Mononuclear cell (primary cell): ENCODE measurements around the gene CDR2L. TPM values are rescaled to one million over a fixed set of nuclear protein-coding genes. Genes with fewer than 3 reads are reported as not detected.

Source experiments
- H3K27me3 ChIP-seq: 2 replicates; pipeline ENCODE4 v1.6.0; 2011; ENCODE audit warnings: low read length, control low read depth; ENCODE audit not compliant: insufficient read depth
- H3K4me1 ChIP-seq: 2 replicates; pipeline ENCODE4 v1.5.1; 2011; ENCODE audit warnings: mild to moderate bottlenecking, low read length, control low read depth; ENCODE audit not compliant: insufficient read depth
- H3K4me3 ChIP-seq: 2 replicates; pipeline ENCODE4 v1.5.1; 2011; ENCODE audit warnings: mild to moderate bottlenecking, low read length, moderate library complexity
- H3K9me3 ChIP-seq: 2 replicates; pipeline ENCODE4 v1.5.1; 2011; ENCODE audit warnings: low read depth, mild to moderate bottlenecking, control low read depth, low read length
- total RNA-seq: library from RNA; depleted of rRNA; stranded (reverse); fragments of >200 nt; gene quantifications from one replicate; pipeline ENCODE4 v1.2.3, GENCODE V29; 2012

The CDR2L gene
- total RNA-seq, 1 donor, result 0.31 TPM

DNA sequence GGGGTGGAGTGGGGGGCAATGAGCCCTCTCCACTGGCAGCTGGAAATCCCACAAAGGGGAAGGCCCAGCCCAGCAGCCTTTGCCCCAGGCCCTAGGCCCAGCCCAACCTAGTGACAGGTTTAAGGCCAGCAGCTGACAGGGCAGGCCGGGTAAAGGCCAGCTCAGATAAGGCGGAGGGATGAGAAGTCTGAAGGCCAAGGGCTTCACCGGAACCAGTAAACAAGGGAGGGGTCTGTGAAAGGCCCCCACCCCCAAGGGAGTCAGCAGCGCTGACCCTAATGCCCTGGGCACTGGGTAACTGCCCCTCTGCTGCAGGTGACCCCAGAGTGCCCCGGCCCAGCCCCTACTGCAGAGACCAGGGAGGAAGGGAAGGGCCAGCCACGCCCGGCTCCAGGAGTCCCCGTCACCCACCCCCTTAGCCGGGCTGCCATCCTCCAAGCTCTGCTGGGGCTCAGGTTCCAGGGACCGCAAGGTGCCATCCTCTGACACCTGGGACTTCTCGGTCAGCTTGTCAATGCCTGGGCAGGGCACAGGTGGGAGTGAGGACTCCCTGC, 34.2 kb upstream of the CDR2L start:
- Histone ChIP-seq H3K27me3 (no peaks in the 10 kb centered on the region), H3K9me3 (no peaks in the 10 kb centered on the region), H3K4me1 (no peaks in the 10 kb centered on the region), H3K4me3 (no peak overlapping the region)

DNA sequence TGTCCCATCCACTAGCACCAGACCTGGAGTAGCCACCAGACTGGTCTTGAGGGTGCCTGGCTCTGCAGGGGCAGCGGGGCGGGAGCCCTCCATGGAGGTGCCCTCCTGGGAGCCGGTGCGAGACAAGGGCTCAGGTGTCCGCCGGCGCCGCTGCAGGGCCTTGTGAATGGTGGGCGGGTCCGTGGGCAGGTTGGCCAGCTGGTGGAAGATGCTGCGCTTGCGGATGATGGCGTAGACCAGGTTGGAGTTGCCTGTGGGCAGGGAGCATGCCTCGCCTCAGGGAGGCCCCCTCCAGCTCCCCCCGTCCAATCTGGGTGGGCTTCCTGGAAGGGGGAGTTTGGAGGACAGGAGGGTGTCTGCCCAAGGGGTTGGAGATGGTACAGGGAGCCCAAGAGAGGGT, 33.3 kb upstream of the CDR2L start:
- Histone ChIP-seq H3K4me1 (no peaks in the 10 kb centered on the region), H3K4me3 (no peak overlapping the region), H3K27me3 (no peaks in the 10 kb centered on the region), H3K9me3 (no peaks in the 10 kb centered on the region)

DNA sequence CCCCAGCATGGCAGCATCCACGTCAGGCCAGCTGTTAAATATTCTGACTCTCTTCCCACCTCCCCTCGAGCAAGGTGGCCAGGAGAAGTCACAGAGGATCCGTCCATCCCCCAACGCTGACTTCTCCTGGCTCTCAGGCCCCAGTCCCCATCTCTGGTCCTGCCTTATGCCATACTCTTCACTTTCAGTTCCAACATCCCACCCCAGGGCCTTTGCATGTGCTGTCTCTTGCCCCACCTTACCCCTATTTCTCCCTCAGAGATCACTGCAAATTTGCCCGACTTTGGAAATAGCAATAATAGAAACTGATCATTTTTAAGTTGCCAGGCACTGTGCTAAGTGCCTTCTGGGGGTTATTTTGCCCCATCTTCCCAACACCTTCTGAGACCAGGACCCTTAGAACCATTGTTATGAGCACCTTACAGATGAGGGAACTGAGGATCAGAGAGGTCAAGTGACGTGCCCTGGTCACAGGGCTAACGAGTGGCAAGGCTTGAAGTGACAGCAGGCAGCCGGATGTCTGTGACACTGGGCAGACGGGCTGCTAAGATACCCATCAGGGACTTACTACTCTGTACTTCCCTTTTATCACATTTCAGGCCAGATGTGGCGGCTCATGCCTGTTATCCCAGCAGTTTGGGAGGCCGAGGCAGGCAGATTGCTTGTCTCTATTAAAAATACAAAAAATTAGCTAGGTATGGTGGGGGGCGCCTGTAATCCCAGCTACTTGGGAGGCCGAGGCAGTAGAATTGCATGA, 32.6 kb upstream of the CDR2L start:
- no peaks in the 10 kb centered on the region for H3K4me1 ChIP-seq
- no peak overlapping the region for H3K4me3 ChIP-seq
- no peaks in the 10 kb centered on the region for H3K27me3 ChIP-seq
- no peaks in the 10 kb centered on the region for H3K9me3 ChIP-seq

DNA sequence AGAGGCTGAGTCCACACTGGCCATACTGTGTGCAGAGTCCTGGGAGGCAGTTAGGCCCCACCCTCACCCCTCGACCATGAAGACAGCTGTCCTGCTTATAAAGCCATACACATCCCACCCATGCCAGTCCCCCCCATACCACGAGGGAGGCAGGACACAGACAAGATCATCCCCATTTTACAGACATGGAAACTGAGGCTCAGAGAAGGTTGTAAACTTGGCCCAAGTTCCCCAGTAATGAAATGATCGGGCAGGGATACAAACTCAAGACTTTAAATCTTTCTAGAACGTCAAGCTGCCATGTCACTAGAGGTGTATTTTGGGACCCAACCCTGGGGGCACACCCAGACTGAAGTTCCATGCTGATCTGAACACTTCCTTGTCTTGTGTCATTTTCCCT, 31.3 kb upstream of the CDR2L start:
- H3K4me1 ChIP-seq, result no peaks in the 10 kb centered on the region
- H3K27me3 ChIP-seq, result no peaks in the 10 kb centered on the region
- H3K9me3 ChIP-seq, result no peaks in the 10 kb centered on the region
- H3K4me3 ChIP-seq, result no peak overlapping the region

DNA sequence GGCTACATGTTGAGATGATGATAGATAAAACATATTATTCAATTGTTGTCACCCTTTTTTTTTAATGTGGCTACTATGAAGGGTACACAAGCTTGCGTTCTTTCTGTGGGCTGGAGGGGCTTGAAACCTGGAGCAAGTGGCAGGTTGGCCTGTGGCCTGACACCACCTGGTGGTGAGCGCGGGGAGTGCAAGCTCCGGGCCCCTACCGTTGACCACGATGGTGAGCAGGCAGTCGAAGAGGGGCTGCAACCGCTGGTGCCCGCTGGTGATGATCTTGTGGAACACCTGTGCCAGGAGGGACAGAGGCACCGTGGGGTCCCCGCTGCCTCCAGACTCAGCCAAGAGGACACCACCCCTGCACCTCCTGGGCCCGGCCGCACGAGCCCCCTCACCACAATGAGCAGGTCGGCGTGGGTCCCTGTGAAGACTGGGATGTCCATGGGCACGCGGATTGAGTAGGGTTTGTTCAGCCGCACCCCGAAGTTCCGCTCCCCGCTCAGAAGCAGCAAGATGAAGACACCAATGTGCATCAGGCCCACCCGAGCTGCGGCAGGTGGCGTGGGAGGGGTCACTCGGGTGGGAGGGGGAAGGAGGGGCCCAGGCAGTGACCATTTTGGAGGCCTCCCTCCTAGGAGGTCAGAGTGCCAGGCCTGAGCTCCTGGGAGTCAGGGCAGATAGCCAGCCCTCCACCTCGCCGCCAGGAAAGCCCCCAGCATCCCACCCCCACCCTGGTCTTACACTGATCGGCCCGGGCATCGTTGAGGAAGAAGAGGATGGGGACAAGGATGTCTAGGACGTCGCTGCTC, 29.3 kb upstream of the CDR2L start:
- H3K4me3 ChIP-seq, result no peak overlapping the region
- no peaks in the 10 kb centered on the region for H3K4me1 ChIP-seq
- no peaks in the 10 kb centered on the region for H3K27me3 ChIP-seq
- no peaks in the 10 kb centered on the region for H3K9me3 ChIP-seq

DNA sequence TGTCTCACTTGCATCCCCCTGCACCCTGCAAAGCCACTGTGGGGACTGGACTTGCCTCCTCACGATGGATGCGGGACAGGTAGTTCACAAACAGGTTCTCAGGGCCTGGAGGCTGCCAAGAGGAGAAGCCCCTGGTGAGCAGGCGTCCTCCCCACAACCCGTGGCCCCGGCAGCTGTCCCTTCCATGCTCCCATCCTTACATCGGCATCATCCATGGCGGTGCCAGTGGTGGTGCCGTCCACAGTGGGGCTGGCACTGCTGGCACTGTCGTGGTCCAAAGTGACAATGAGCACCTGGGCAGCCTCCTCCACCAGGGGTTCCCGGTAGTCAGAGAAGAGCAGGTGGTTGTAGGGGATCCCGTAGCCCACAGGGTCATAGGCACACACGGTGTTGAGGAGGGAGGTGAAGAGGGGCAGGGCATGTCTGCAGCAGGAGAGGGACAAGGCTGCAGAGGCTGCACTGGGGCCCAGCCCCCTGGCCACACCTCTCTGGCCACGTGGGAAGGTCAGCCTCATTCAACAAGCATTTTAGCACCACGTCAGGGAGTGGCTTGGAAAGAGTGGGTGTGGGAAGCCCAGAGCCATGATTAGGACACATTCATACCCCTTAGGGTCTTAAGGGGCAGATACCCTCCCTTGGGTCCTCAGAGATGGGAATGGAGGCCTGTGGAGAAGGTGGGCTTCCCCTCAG, 27.5 kb upstream of the CDR2L start:
- H3K9me3 ChIP-seq, result no peaks in the 10 kb centered on the region
- H3K4me1 ChIP-seq, result no peaks in the 10 kb centered on the region
- H3K4me3 ChIP-seq, result no peak overlapping the region
- no peaks in the 10 kb centered on the region for H3K27me3 ChIP-seq

DNA sequence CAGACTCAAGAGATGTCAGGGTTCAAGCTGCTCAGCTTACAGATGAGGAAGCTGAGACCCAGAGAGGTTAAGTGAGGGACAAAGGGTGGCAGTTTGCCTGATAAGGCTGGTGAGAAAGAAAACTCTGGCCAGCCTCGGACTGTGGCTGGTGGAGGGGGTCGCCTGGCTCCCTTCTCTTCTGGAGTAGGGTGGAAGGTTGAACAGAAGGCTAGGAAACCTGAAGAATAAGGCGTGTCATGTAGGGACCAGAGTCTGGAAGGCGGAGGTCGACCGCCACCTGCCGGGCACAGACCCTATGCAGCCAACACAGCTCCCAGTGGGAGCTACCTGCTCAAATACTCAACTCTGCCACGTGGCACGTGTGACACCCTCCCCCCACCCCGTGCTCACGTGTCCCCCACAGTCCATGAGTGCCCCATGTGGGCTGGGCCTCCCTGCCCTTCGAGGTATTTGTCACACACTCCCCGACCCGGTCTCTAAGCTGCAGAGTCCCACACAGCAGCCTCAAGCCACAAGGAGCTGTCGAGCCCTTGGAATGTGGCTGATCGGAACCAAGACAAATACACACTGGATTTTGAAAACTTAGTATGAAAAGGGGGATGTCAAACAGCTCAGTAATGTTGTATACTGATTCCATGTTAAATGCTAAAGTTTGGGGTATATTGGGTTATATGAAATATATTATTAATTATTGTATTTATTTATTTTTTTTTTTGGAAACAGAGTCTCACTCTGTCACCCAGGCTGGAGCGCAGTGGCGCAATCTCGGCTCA, 26.7 kb upstream of the CDR2L start:
- Histone ChIP-seq H3K9me3 (no peaks in the 10 kb centered on the region), H3K4me3 (no peak overlapping the region), H3K27me3 (no peaks in the 10 kb centered on the region), H3K4me1 (no peaks in the 10 kb centered on the region)

DNA sequence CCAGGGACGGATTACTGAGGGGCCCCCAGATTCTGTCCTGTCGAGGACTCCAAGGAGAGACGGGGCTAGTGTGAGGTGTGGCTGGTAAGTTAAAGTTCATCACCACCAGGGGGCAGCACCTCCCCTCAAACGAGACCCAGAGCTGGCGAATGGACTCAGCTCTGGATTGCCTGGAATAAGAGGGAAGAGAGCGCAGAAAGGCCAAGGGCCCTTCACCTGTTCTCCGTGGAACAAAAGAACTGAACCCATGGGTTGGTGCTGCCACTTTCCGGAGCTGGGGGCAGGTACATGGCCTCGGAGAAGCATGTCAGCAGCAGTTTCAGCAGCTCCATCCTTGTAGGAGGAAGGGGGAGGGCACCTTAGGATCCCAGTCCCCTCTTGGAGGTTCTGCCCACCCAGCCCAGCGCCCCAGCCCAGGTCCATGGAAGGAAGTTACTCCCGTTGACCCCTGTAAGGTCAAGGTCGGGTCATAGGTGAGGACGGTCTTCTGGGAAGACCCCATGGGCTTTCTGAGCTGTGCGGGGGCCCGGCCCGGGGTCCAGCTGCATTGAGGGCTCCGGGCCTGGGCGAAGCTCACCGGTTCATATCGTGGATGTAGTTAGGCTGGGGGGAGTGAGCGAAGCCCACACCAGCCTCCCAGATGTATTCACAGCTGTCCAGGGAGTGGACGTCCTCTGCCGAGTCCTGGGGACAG, 25.6 kb upstream of the CDR2L start:
- Histone ChIP-seq H3K4me3 (no peak overlapping the region), H3K4me1 (no peaks in the 10 kb centered on the region), H3K27me3 (no peaks in the 10 kb centered on the region), H3K9me3 (no peaks in the 10 kb centered on the region)

DNA sequence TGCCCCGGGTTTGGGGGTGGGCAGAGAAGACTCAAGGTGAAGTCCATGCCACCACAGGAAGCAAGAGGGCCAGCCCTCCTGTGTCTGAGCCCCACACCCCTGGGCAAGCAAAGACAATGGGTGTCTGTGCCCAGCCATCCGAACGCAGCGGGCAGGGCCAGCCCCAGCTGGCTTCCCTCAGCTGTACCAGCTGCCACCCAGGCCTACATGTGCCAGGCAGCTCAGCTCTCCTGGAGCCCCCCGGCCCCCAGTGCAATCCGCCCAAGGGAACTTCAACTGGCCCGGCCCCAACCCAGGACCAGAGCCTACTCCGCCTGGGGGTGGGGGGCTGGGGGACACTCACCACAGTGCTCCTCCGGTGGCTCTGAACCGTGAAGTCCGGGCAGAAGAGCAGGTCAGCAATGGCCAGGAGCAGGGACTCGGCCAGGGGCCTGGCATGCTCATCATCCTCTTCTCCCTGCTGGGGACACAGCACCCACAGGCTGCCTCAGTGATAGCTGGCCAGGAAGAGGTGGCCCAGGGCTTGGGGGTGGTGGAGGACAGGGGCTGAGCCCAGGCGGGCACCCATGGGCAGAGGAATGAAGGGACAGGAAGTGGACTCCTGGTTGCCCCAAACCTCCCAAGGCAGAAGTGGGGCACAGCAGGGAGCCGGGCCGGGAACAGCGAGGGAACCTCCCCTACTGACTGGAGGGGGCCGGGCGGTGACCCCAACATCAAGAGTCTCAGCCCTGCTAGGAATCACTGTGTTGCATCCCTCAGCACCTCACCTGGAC, 24.6 kb upstream of the CDR2L start:
- no peak overlapping the region for H3K4me3 ChIP-seq
- H3K27me3 ChIP-seq, result no peaks in the 10 kb centered on the region
- no peaks in the 10 kb centered on the region for H3K4me1 ChIP-seq
- no peaks in the 10 kb centered on the region for H3K9me3 ChIP-seq

DNA sequence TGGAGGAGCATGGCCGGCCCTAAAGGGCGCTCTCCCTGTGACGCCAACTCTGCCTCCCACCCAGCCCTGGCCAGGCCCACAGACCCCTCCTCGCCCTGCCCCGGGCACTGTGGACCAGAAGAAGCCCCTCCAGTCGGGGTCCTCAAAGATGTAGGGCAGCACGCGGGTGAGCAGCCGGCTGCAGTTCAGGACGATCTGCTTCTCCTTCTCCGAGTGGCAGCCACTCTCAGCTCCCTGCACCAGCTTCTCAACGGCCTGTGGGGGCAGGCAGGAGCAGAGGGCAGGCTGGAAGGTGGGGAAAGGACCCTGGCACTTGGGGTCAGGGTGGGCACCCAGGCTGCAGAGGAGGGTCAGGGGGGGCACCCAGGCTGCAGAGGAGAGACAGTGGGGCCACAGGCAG, 23.8 kb upstream of the CDR2L start:
- Histone ChIP-seq H3K4me3 (no peak overlapping the region), H3K27me3 (no peaks in the 10 kb centered on the region), H3K4me1 (no peaks in the 10 kb centered on the region), H3K9me3 (no peaks in the 10 kb centered on the region)

DNA sequence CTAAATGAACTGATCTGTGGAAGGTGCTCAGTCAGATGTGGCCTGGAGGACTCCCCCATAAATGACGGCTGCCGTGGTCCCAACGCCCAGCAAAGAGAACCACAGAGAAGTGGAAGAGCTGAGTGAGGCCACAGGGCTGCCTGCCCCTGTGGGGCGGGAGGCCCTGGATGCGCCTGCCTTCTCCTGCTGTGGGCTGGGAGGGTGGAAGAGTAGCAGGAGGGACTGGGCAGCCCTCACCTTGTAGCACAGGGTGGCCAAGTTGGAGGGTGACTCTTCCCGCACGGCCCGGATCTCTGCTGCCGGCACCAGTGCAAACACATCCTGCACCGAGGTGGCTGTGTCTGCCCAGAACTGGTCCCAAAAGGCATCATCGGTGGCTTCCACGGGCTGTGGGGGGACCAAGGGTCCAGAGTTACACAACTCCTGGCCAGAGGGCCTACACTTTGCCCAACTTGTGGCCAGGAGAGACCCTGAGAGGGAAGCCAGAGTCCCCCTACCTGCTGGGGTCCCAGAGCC, 23.1 kb upstream of the CDR2L start:
- no peaks in the 10 kb centered on the region for H3K4me1 ChIP-seq
- no peaks in the 10 kb centered on the region for H3K9me3 ChIP-seq
- no peak overlapping the region for H3K4me3 ChIP-seq
- H3K27me3 ChIP-seq, result no peaks in the 10 kb centered on the region

DNA sequence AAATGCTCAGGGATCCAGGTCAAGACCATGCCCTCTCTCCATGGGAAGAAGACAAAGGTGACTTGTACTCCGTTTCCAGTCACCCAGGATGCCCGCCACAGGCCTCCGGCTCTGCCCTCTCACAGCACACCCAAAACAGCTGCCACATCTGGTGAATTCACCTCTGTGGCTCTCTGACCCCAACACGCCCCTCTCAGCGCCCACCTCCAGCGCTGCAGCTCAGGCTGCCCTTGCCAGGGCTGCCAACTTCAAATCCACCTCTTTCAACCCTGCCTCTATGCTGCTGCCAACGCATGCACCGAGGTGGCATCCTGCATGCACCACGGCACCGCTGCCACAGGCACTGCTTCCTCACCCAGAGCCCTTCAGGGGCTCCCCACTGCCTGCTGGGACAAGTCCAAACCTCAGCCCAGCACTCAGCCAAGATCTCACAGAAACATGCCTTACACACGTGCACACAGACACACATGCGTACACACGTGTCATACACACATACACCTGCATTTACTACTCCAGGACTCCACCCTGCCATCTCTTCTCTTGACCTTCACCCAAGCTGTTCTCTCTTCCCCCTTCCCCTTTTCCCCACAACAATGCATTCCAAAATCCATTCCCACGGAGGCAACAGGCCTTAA, 22.3 kb upstream of the CDR2L start:
- Histone ChIP-seq H3K27me3 (no peaks in the 10 kb centered on the region), H3K4me3 (no peak overlapping the region), H3K4me1 (no peaks in the 10 kb centered on the region), H3K9me3 (no peaks in the 10 kb centered on the region)

DNA sequence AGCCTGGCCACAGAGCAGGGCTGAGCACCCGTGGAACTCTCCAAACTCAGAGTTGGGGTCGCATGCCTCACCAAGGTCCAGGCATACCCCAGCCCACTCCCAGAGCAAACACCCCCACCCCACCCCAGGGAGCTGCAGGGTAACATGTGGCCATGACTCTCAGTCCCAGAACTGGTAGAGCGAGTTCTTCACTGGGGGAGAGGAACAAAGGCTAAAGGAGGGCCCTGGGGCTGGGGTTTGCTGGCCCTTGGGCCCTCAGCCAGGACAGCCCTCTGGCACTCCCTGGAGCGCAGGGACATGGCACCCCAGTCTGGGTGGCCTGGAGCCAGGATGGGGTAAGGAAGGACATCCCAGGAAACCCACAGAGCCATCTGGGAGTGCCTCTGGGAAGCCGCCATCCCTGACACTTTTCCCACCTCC, 19.1 kb upstream of the CDR2L start:
- peaks cover 15% of the 10 kb centered on the region for H3K27me3 ChIP-seq
- no peaks in the 10 kb centered on the region for H3K9me3 ChIP-seq
- no peak overlapping the region for H3K4me3 ChIP-seq
- peaks cover 8% of the 10 kb centered on the region for H3K4me1 ChIP-seq
